ENCODE measurements around the gene TEX55. TPM values are rescaled to one million over a fixed set of nuclear protein-coding genes. Genes with fewer than 3 reads are reported as not detected.

Gene TEX55
- total and polyA plus RNA-seq, 9 of the 15 experiments (the other 6 are each of a cell fraction or from before 2014, with no cell fraction given), result not detected

GRCh38 chr3:119148493-119149180 is 2.7 kb downstream of the TEX55 start:
- TF ChIP-seq RBFOX2 (IDR thresholded peaks at IDR 0.05; ENCODE audit: low read depth, low read length) (no peak), MXI1 (IDR thresholded peaks at IDR 0.05; ENCODE audit: low read depth, low read length) (no peak), KLF6 (CRISPR knock-in tag; IDR thresholded peaks at IDR 0.05; ENCODE audit: borderline replicate concordance) (no peak), RBM22 (IDR thresholded peaks at IDR 0.05; ENCODE audit: low read depth, low read length, poor library complexity, severe bottlenecking) (no peak), CEBPG (CRISPR knock-in tag; IDR thresholded peaks at IDR 0.05) (no peak), CEBPG (tag; conservative IDR thresholded peaks at IDR 0.05 in 1 of 2, IDR thresholded peaks at IDR 0.05 in 1 of 2) (peak in 1 of 2 experiments; percentile 28; a peak in 1 of 4 replicates)
- no peak for DNase-seq (ENCODE audit: extremely low read depth in 1 of 4, low spot score in 3 of 4)
- Histone ChIP-seq H3K79me2 (ENCODE audit: control insufficient read depth, insufficient read depth, low read length) (no peaks in the 10 kb centered on the region), H3K27me3 (ENCODE audit: control insufficient read depth in 2 of 2, insufficient read depth in 2 of 2, low read length in 2 of 2) (no peaks in the 10 kb centered on the region), H3K9me3 (replicated peaks; ENCODE audit: control insufficient read depth, insufficient read depth, low read depth, low read length) (no peaks in the 10 kb centered on the region), H3K4me2 (ENCODE audit: insufficient read depth, low read length) (no peak overlapping the region), H3K36me3 (ENCODE audit: control insufficient read depth, insufficient read depth, low read length) (no peaks in the 10 kb centered on the region), H2AFZ (ENCODE audit: low read depth, low read length) (no peak overlapping the region), H3K9ac (ENCODE audit: insufficient read depth in 1 of 2, low read depth in 2 of 2, low read length in 2 of 2) (no peak overlapping the region), H3K27ac (ENCODE audit: extremely low read depth, low read depth, low read length) (no peak overlapping the region), H3K4me1 (replicated peaks in 1 of 2; ENCODE audit: control insufficient read depth in 2 of 2, insufficient read depth in 2 of 2, low read length in 2 of 2) (peaks cover 0 to 6% of the 10 kb centered on the region in 2 experiments; a peak in 2 of 5 replicates), H3K9me1 (ENCODE audit: control insufficient read depth, insufficient read depth, low read length) (no peaks in the 10 kb centered on the region), H4K20me1 (replicated peaks; ENCODE audit: control insufficient read depth, insufficient read depth, low read length) (no peaks in the 10 kb centered on the region), H3K4me3 (no peak overlapping the region)
- ChIA-PET POLR2A (no interaction called here), CTCF (ENCODE audit: low intra/inter-chr PET ratio) (no interaction called here)
- in situ Hi-C loops (cut with MboI), result loop anchor here (25.0 kb wide), 1 partner anchor 539 kb away; the partner anchor contains the start of gene COX17
- intact Hi-C loops (cut with micrococcal nuclease), result no loop called here
- no peak for ATAC-seq
- no TSS peak for BruUV-seq (replicated peaks)
- no peak for FAIRE-seq
- 13% methylated on average over 2 of the region's 2 CpGs for WGBS (ENCODE audit: insufficient coverage, low coverage, missing lambda C conversion rate)
